Muscle layer of duodenum (tissue), 2 donors: ENCODE measurements around the gene ZDHHC14.

Experiments
- H3K27ac ChIP-seq: one replicate; pipeline ENCODE4 v1.7.0; 2013; ENCODE audit warnings: mild to moderate bottlenecking, low read length
- H3K27me3 ChIP-seq: one replicate; pipeline ENCODE4 v1.7.0; 2013; ENCODE audit warnings: low read depth, mild to moderate bottlenecking, control low read depth, low read length
- H3K36me3 ChIP-seq, 2 donors: one replicate each; pipeline ENCODE4 v1.7.0; 2013; ENCODE audit warnings: low read length in 2 of 2, control low read depth in 1 of 2, mild to moderate bottlenecking in 1 of 2; ENCODE audit not compliant: insufficient read depth in 2 of 2, control insufficient read depth in 1 of 2
- H3K4me1 ChIP-seq, 2 donors: one replicate each; pipeline ENCODE4 v1.7.0; 2013; ENCODE audit warnings: low read length in 2 of 2, mild to moderate bottlenecking in 2 of 2, control low read depth in 1 of 2, moderate library complexity in 1 of 2; ENCODE audit not compliant: insufficient read depth in 2 of 2, control insufficient read depth in 1 of 2
- H3K4me3 ChIP-seq, 2 donors: one replicate each; pipeline ENCODE4 v1.7.0; 2013; ENCODE audit warnings: low read length in 2 of 2, low read depth in 1 of 2, mild to moderate bottlenecking in 1 of 2
- H3K9me3 ChIP-seq, 2 donors: one replicate each; pipeline ENCODE4 v1.7.0; 2013; ENCODE audit warnings: low read length in 2 of 2, control low read depth in 1 of 2, mild to moderate bottlenecking in 1 of 2; ENCODE audit not compliant: control insufficient read depth in 1 of 2
- donor health status: healthy.

ZDHHC14 gene

GRCh38 chr6:157521362-157522335, 140.7 kb downstream of the ZDHHC14 start:
- H3K4me3 ChIP-seq = no peak overlapping the region
- no peaks in the 10 kb centered on the region for H3K36me3 ChIP-seq
- H3K27me3 ChIP-seq = no peaks in the 10 kb centered on the region
- no peaks in the 10 kb centered on the region for H3K9me3 ChIP-seq
- H3K4me1 ChIP-seq = no peaks in the 10 kb centered on the region
- H3K27ac ChIP-seq = no peak overlapping the region

- no peak overlapping the region for H3K4me3 ChIP-seq
- no peaks in the 10 kb centered on the region for H3K27me3 ChIP-seq
- H3K36me3 ChIP-seq = no peaks in the 10 kb centered on the region
- H3K9me3 ChIP-seq = no peaks in the 10 kb centered on the region
- no peaks in the 10 kb centered on the region for H3K4me1 ChIP-seq
- H3K27ac ChIP-seq = no peak overlapping the region
Measured at GRCh38 chr6:157522472-157522871, 141.5 kb downstream of the ZDHHC14 start.

GRCh38 chr6:157524735-157525134, 143.7 kb downstream of the ZDHHC14 start:
- H3K4me1 ChIP-seq = no peaks in the 10 kb centered on the region
- H3K27ac ChIP-seq = no peak overlapping the region
- no peaks in the 10 kb centered on the region for H3K36me3 ChIP-seq
- no peaks in the 10 kb centered on the region for H3K27me3 ChIP-seq
- H3K4me3 ChIP-seq = no peak overlapping the region
- H3K9me3 ChIP-seq = no peaks in the 10 kb centered on the region

DNA sequence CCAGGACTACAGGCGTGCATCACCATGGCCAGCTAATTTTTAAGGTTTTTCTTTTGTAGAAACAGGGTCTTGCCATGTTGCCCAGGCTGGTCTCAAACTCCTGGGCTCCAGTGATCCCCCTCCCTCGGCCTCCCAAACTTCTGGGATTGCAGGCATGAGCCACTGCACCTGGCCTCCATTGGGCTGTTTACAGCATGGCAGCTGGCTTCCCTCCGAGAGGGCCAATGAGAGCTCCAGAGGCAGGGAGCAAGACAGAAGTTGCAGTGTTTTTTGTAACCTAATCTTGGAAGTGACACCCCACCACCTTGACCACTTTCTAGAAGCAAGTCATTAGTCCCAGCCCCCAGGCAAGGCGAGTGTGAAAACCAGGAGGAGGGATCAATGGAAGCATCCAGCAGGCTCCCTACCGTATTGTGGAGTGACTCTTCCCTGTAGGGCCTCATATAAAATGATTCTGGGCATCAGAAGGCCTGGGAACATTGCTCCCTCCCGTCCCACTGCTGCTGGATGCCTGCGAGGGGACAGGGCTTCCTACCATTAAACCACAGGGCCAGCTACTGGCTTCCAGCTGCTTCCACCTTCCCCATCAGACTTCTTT, 144.4 kb downstream of the ZDHHC14 start:
- H3K36me3 ChIP-seq = no peaks in the 10 kb centered on the region
- H3K4me3 ChIP-seq = no peak overlapping the region
- no peaks in the 10 kb centered on the region for H3K9me3 ChIP-seq
- no peaks in the 10 kb centered on the region for H3K27me3 ChIP-seq
- no peak overlapping the region for H3K27ac ChIP-seq
- no peaks in the 10 kb centered on the region for H3K4me1 ChIP-seq

GRCh38 chr6:157525918-157526425, 145.0 kb downstream of the ZDHHC14 start:
- Histone ChIP-seq H3K27ac (no peak overlapping the region), H3K4me1 (no peaks in the 10 kb centered on the region), H3K9me3 (no peaks in the 10 kb centered on the region), H3K36me3 (no peaks in the 10 kb centered on the region), H3K4me3 (no peak overlapping the region), H3K27me3 (no peaks in the 10 kb centered on the region)

- no peak overlapping the region for H3K27ac ChIP-seq
- H3K27me3 ChIP-seq = no peaks in the 10 kb centered on the region
- H3K9me3 ChIP-seq = no peaks in the 10 kb centered on the region
- no peaks in the 10 kb centered on the region for H3K4me1 ChIP-seq
- H3K36me3 ChIP-seq = no peaks in the 10 kb centered on the region
- no peak overlapping the region for H3K4me3 ChIP-seq
Measured at GRCh38 chr6:157527471-157527907, 146.5 kb downstream of the ZDHHC14 start.

- Histone ChIP-seq H3K4me3 (no peak overlapping the region), H3K27me3 (no peaks in the 10 kb centered on the region), H3K4me1 (no peaks in the 10 kb centered on the region), H3K9me3 (no peaks in the 10 kb centered on the region), H3K36me3 (no peaks in the 10 kb centered on the region), H3K27ac (no peak overlapping the region)
Measured at GRCh38 chr6:157528931-157529653, 148.1 kb downstream of the ZDHHC14 start.

GRCh38 chr6:157529654-157530039, 148.7 kb downstream of the ZDHHC14 start:
- H3K36me3 ChIP-seq = no peaks in the 10 kb centered on the region
- H3K4me3 ChIP-seq = no peak overlapping the region
- H3K9me3 ChIP-seq = no peaks in the 10 kb centered on the region
- no peak overlapping the region for H3K27ac ChIP-seq
- peaks cover 0 to 2% of the 10 kb centered on the region in 2 donors for H3K4me1 ChIP-seq
- H3K27me3 ChIP-seq = no peaks in the 10 kb centered on the region

GRCh38 chr6:157530126-157530525, 149.1 kb downstream of the ZDHHC14 start:
- no peaks in the 10 kb centered on the region for H3K36me3 ChIP-seq
- no peak overlapping the region for H3K27ac ChIP-seq
- H3K9me3 ChIP-seq = no peaks in the 10 kb centered on the region
- H3K27me3 ChIP-seq = no peaks in the 10 kb centered on the region
- peaks cover 3 to 7% of the 10 kb centered on the region in 2 donors for H3K4me1 ChIP-seq
- H3K4me3 ChIP-seq = no peak overlapping the region

DNA sequence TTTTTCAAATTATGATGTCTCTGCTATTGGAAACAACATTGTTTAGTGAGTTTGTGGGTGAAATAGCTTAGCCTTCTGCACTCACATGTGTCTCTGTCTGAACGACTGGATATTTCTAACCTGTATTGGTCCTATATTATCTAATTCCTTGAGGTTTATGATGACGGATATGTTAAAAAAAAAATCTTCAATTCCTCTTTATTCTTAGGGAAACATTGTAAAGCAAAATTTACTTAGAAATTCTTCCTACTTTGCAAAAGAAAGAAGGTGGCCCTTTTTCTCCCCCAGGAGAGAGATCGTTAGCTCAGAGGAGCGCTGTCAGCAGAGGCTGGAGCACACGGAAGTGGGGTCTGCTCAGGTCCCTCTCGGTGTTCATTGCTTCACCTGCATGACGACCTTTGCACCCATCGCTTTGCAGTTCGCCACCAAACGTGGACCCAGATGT, 149.8 kb downstream of the ZDHHC14 start:
- no peaks in the 10 kb centered on the region for H3K36me3 ChIP-seq
- no peak overlapping the region for H3K27ac ChIP-seq
- H3K4me1 ChIP-seq = peaks cover 5 to 13% of the 10 kb centered on the region in 2 donors
- H3K9me3 ChIP-seq = no peaks in the 10 kb centered on the region
- H3K27me3 ChIP-seq = no peaks in the 10 kb centered on the region
- no peak overlapping the region for H3K4me3 ChIP-seq
